Vagina (tissue), 2 donors: ENCODE results near the gene RBM42.
"Not testable (repeated sequence)": the region's sequence is repeated elsewhere in the genome, so short reads cannot be mapped to it uniquely, and the experiment has no call there.

Source experiments
- POLR2AphosphoS5 ChIP-seq, 2 donors: sonication (generic); formaldehyde crosslinking; IDR thresholded peaks; one replicate each; pipeline ENCODE4 v1.9.0; 2017; ENCODE audit warnings: antibody characterized with exemption in 2 of 2, mild to moderate bottlenecking in 2 of 2, low read depth in 1 of 2; ENCODE audit not compliant: insufficient read depth in 1 of 2
- TF ChIP-seq, protein P1 (sequence below), 3 experiments: fragments of 450-650 bp in 2 of 3; fragments of 200-600 bp in 1 of 3; sonication (generic) in 1 of 3; IDR thresholded peaks; one replicate each; pipeline ENCODE4 v1.5.1; 2017 to 2019; ENCODE audit warnings: antibody characterized with exemption in 3 of 3, mild to moderate bottlenecking in 2 of 3, moderate library complexity in 2 of 3

DNA sequence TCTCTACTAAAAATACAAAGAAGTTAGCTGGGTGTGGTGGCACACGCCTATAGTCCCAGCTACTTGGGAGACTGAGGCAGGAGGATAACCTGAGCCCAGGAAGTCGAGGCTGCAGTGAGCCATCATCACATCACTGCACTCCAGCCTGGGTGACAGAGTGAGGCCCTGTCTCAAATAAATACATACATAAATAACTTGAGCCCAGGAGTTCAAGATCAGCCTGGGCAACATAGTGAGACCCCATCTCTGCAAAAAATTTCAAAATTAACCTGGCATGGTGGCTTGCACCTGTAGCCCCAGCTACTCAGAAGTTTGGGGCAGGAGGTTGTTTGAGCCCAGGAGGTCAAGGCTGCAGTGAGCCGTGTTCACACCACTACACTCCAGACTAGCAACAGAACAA lies 33.8 kb upstream of the RBM42 start:
- TF ChIP-seq, protein P1, sequence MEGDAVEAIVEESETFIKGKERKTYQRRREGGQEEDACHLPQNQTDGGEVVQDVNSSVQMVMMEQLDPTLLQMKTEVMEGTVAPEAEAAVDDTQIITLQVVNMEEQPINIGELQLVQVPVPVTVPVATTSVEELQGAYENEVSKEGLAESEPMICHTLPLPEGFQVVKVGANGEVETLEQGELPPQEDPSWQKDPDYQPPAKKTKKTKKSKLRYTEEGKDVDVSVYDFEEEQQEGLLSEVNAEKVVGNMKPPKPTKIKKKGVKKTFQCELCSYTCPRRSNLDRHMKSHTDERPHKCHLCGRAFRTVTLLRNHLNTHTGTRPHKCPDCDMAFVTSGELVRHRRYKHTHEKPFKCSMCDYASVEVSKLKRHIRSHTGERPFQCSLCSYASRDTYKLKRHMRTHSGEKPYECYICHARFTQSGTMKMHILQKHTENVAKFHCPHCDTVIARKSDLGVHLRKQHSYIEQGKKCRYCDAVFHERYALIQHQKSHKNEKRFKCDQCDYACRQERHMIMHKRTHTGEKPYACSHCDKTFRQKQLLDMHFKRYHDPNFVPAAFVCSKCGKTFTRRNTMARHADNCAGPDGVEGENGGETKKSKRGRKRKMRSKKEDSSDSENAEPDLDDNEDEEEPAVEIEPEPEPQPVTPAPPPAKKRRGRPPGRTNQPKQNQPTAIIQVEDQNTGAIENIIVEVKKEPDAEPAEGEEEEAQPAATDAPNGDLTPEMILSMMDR (IDR thresholded peaks at IDR 0.05) = not testable (repeated sequence)
- not testable (repeated sequence) for TF ChIP-seq POLR2AphosphoS5 (IDR thresholded peaks at IDR 0.05; ENCODE audit: insufficient read depth in 1 of 2, low read depth in 1 of 2)
